ENCODE measurements around the gene PHF13.
A peak's percentile ranks its signal among the peaks of the same experiment; 100 is the strongest.

PHF13 gene

DNA sequence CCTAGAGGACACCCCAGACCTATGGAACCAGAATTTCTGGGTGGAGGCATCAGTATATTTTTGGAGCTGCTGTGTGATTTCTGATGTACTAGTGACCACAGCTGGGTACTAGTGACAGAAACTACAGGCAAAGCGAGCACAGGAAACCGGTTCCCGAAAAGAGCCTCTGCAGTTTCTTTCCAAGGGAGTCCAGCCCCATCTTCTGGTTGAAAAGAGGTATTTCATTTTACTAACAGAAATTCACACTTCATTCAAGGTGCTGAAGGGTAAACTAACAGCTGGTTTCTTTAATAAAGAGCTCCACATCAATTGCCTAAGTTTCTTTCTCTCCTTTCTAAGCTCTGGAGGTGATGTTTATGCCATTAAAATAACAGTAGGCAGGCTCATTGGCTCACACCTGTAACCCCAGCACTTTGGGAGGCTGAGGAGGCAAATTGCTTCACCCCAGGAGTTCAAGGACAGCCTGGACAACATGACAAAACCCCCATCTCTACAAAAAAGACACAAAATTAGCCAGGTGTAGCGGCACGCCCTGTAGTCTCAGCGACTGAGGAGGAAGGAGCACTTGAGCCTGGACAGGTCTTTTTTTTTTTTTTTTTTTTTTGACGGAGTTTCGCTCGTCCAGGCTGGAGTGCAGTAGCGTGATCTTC is 33.1 kb downstream of the PHF13 start:
- in situ Hi-C loops (cut with HindIII; ENCODE audit: low sequenced_read_pairs) = no loop called here
- DNase-seq (ENCODE audit: low read depth) = peak; percentile 15
- H3K4me3 ChIP-seq (ENCODE audit: low read depth, low read length) = no peak overlapping the region
- TF ChIP-seq, protein P1, sequence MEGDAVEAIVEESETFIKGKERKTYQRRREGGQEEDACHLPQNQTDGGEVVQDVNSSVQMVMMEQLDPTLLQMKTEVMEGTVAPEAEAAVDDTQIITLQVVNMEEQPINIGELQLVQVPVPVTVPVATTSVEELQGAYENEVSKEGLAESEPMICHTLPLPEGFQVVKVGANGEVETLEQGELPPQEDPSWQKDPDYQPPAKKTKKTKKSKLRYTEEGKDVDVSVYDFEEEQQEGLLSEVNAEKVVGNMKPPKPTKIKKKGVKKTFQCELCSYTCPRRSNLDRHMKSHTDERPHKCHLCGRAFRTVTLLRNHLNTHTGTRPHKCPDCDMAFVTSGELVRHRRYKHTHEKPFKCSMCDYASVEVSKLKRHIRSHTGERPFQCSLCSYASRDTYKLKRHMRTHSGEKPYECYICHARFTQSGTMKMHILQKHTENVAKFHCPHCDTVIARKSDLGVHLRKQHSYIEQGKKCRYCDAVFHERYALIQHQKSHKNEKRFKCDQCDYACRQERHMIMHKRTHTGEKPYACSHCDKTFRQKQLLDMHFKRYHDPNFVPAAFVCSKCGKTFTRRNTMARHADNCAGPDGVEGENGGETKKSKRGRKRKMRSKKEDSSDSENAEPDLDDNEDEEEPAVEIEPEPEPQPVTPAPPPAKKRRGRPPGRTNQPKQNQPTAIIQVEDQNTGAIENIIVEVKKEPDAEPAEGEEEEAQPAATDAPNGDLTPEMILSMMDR (IDR thresholded peaks at IDR 0.05; ENCODE audit: low read depth, low read length, missing control alignments) = peak; percentile 63

DNA sequence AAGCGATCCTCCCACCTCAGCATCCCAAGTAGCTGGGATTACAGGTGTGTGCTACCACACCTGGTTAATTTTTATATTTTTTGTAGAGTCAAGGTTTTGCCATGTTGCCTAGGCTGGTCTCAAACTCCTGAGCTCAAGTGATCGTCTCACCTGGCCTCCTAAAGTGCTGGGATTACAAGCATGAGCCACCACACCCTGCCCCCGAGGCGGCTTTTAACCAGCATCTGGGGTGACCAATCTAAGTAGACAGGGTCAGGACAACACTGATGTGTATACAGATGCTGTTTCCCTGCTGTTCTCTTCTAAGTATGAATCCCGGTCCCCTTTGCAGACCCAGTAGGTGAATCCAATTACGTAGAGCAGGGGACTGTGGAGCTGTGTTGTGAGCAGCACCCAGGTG is 35.0 kb downstream of the PHF13 start:
- TF ChIP-seq, protein P1 (IDR thresholded peaks at IDR 0.05; ENCODE audit: low read depth, low read length, missing control alignments) = no peak
- DNase-seq (ENCODE audit: low read depth) = no peak
- no peak overlapping the region for H3K4me3 ChIP-seq (ENCODE audit: low read depth, low read length)
- in situ Hi-C loops (cut with HindIII; ENCODE audit: low sequenced_read_pairs) = no loop called here

DNA sequence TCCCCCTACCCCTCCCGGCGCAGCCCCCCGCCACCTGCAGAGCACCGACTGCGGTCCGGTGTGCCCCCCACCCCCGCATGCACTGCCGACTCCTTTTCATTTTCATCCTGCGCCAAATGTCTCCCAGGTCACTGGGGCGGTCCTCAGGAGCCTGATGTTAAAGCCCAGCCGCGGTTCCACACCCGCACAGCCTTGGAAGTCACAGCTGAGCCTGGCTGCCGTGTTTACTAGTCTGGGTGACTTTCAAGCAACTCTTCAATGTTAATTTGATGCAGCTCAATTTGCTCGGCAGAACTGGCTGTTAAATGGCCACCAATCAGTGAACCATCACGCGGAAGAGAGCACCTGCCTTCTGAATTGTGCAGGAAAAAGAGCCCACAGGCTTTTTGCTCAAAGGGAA is 38.4 kb downstream of the PHF13 start:
- TF ChIP-seq, protein P1 (IDR thresholded peaks at IDR 0.05; ENCODE audit: low read depth, low read length, missing control alignments) = no peak
- DNase-seq (ENCODE audit: low read depth) = no peak
- no peak overlapping the region for H3K4me3 ChIP-seq (ENCODE audit: low read depth, low read length)
- in situ Hi-C loops (cut with HindIII; ENCODE audit: low sequenced_read_pairs) = no loop called here

DNA sequence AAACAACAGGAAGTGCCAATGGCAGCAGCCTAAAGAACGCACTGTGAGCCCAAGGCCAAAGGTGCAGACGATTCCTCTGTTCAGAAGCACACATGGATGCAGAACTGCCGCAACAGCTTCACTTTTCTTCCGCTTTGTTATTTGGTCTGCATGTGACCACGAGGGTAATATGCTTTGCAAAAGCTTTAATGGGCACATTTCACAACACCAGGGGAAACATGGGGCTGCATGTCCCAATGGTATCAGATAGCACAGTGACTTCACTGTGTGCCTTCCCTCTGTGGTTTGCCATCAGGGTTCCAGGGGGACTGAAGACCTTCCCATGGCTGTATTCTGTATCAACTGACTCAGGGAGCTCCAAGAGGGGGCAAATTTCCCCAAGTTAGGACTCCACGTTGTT is 39.5 kb downstream of the PHF13 start:
- in situ Hi-C loops (cut with HindIII; ENCODE audit: low sequenced_read_pairs) = no loop called here
- TF ChIP-seq, protein P1 (IDR thresholded peaks at IDR 0.05; ENCODE audit: low read depth, low read length, missing control alignments) = no peak
- no peak for DNase-seq (ENCODE audit: low read depth)
- no peak overlapping the region for H3K4me3 ChIP-seq (ENCODE audit: low read depth, low read length)

DNA sequence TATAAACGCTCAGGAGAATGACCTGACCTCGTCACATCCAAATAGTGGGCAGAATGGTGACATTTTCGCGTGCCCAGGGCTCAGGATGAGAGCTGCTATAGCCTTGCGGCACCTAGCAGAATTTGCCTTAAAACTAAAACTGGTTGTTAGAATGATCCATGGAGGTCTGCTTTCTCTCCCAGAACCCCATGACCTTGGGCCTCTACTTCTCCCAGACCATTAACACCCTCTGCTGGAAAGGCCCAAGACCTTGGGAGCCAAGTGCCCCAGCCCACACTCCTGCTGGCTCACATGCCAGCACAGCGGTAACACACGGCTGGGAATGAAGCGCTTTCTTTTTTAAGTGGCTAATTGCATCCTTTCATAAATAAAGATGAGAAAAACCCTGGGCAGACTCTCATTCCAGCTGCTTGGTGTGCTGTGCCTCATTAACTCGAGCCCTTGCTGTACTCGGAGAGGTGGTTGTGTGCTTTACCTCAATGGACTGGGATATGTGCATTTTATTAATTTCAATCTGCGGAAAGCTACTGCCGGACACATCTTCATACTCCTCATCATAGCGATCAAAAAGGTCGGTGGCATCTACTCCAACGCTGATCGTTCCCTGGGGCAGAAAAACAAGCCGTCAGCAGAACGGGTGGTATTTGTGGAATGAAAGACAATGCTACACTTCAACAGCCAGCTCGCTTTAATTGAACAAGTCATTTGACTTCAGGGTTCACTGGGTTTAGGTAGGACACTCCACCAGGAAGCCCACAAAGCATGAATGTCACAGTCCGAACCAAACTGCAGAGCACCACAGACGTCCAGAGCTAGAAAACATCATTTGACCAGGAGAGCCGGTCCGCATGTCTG is 40.1 kb downstream of the PHF13 start:
- TF ChIP-seq, protein P1 (IDR thresholded peaks at IDR 0.05; ENCODE audit: low read depth, low read length, missing control alignments) = no peak
- DNase-seq (ENCODE audit: low read depth) = no peak
- H3K4me3 ChIP-seq (ENCODE audit: low read depth, low read length) = no peak overlapping the region
- in situ Hi-C loops (cut with HindIII; ENCODE audit: low sequenced_read_pairs) = no loop called here

DNA sequence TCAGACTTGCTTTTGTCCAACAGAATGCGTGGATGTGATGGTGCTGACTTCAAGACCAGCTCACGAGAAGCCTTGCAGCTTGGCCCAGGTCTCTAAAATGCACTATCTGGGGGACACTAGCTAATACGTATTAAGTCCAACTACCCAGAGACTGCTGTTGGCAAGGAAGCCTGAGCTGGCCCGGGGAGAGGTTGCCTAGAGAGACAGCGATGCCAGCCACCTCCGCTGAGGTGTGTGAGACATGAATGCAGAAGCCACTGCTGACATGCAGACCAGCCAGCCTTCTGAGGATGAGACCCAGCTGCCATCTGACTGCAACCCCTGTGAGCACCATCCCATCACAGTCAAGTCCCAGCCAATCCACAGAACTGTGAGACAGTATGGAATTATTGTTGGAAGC is 43.6 kb downstream of the PHF13 start:
- in situ Hi-C loops (cut with HindIII; ENCODE audit: low sequenced_read_pairs) = no loop called here
- no peak for DNase-seq (ENCODE audit: low read depth)
- TF ChIP-seq, protein P1 (IDR thresholded peaks at IDR 0.05; ENCODE audit: low read depth, low read length, missing control alignments) = no peak
- H3K4me3 ChIP-seq (ENCODE audit: low read depth, low read length) = no peak overlapping the region
